DOHH2 (cell line): ENCODE data around the gene SERTAD4.

Experiments used
- H3F3A ChIP-seq: fragments of 200-600 bp; sonication (generic), shearing (Covaris generic); 2 replicates; pipeline ENCODE4 v1.6.0; 2016; ENCODE audit warnings: antibody characterized with exemption, mild to moderate bottlenecking; ENCODE audit not compliant: control insufficient read depth, insufficient read depth
- H3K27ac ChIP-seq: fragments of 200-600 bp; sonication (generic); 2 replicates; pipeline ENCODE4 v1.5.1; 2014; ENCODE audit warnings: low read depth, mild to moderate bottlenecking, low read length, moderate library complexity
- H3K27me3 ChIP-seq: fragments of 200-600 bp; sonication (generic); 2 replicates; pipeline ENCODE4 v1.6.1; 2014; ENCODE audit warnings: mild to moderate bottlenecking, low read length, mixed read lengths; ENCODE audit not compliant: control insufficient read depth
- H3K36me3 ChIP-seq: fragments of 200-600 bp; sonication (generic); 2 replicates; pipeline ENCODE4 v1.6.1; 2014; ENCODE audit warnings: mild to moderate bottlenecking, low read length, moderate library complexity, mixed read lengths; ENCODE audit not compliant: control insufficient read depth
- H3K4me1 ChIP-seq: fragments of 200-600 bp; sonication (generic); 2 replicates; pipeline ENCODE4 v1.6.1; 2014; ENCODE audit warnings: mild to moderate bottlenecking, low read length, mixed read lengths; ENCODE audit not compliant: control insufficient read depth
- H3K4me2 ChIP-seq: fragments of 200-600 bp; sonication (generic); 2 replicates; pipeline ENCODE4 v1.6.0; 2014; ENCODE audit warnings: mild to moderate bottlenecking, low read length, moderate library complexity
- H3K4me3 ChIP-seq: fragments of 200-600 bp; sonication (generic); 2 replicates; pipeline ENCODE4 v1.5.1; 2014; ENCODE audit warnings: mild to moderate bottlenecking, low read length, mixed read lengths
- H3K79me2 ChIP-seq: fragments of 200-600 bp; sonication (generic); 2 replicates; pipeline ENCODE4 v1.6.1; 2014; ENCODE audit warnings: mild to moderate bottlenecking, low read length, mixed read lengths; ENCODE audit not compliant: control insufficient read depth
- H3K9me2 ChIP-seq: fragments of 200-600 bp; sonication (generic); replicated peaks from 2 replicates; pipeline ENCODE4 v1.6.1; 2014; ENCODE audit warnings: mild to moderate bottlenecking, low read length, mixed read lengths; ENCODE audit not compliant: control insufficient read depth
- H3K9me3 ChIP-seq: fragments of 200-600 bp; sonication (generic); 2 replicates; pipeline ENCODE4 v1.6.1; 2014; ENCODE audit warnings: antibody characterized with exemption, low read length, mixed read lengths; ENCODE audit not compliant: control insufficient read depth, insufficient read depth
- H4K20me1 ChIP-seq: fragments of 200-600 bp; sonication (generic); 2 replicates; pipeline ENCODE4 v1.6.0; 2014; ENCODE audit warnings: low read depth, mild to moderate bottlenecking, antibody characterized with exemption, low read length, moderate library complexity; ENCODE audit not compliant: control insufficient read depth, insufficient read depth
- CTCF ChIP-seq: fragments of 200-600 bp; sonication (generic); IDR thresholded peaks from one replicate; pipeline ENCODE4 v1.5.1; 2014; ENCODE audit warnings: antibody characterized with exemption, mild to moderate bottlenecking, low read depth, low read length; ENCODE audit not compliant: poor library complexity, severe bottlenecking
- EZH2phosphoT487 ChIP-seq: fragments of 200-600 bp; sonication (generic); IDR thresholded peaks from 2 replicates; pipeline ENCODE4 v1.6.1; 2017; ENCODE audit warnings: borderline replicate concordance, mild to moderate bottlenecking, antibody characterized with exemption, low read length, moderate library complexity, mixed read lengths

SERTAD4 gene

GRCh38 chr1:210244746-210245367 is 12.3 kb downstream of the SERTAD4 start:
- H3K4me2 ChIP-seq, result no peak overlapping the region
- H3K79me2 ChIP-seq, result no peaks in the 10 kb centered on the region
- peaks cover 11% of the 10 kb centered on the region for H3K4me1 ChIP-seq
- TF ChIP-seq CTCF (no peak), EZH2phosphoT487 (no peak)
- 0 out of 2 replicates have a peak, but pooled peaks cover 5% of the 10 kb centered on the region for H3K27me3 ChIP-seq
- no peaks in the 10 kb centered on the region for H3F3A ChIP-seq
- no peaks in the 10 kb centered on the region for H4K20me1 ChIP-seq
- no peak overlapping the region for H3K4me3 ChIP-seq
- H3K27ac ChIP-seq, result no peak overlapping the region
- H3K9me2 ChIP-seq, result no peaks in the 10 kb centered on the region
- no peaks in the 10 kb centered on the region for H3K9me3 ChIP-seq
- H3K36me3 ChIP-seq, result no peaks in the 10 kb centered on the region

- H3K4me1 ChIP-seq, result peaks cover 11% of the 10 kb centered on the region
- no peak for TF ChIP-seq EZH2phosphoT487
- TF ChIP-seq CTCF, result no peak
- no peaks in the 10 kb centered on the region for H3K79me2 ChIP-seq
- no peaks in the 10 kb centered on the region for H3K36me3 ChIP-seq
- no peaks in the 10 kb centered on the region for H4K20me1 ChIP-seq
- no peaks in the 10 kb centered on the region for H3K9me3 ChIP-seq
- no peaks in the 10 kb centered on the region for H3K9me2 ChIP-seq
- H3K27ac ChIP-seq, result no peak overlapping the region
- peaks cover 16% of the 10 kb centered on the region for H3K27me3 ChIP-seq
- peak overlapping the region; percentile 19 for H3K4me2 ChIP-seq
- H3F3A ChIP-seq, result no peaks in the 10 kb centered on the region
- 0 out of 2 replicates have a peak overlapping the region, but pooled peaks have one; percentile 11 for H3K4me3 ChIP-seq
These were observed 13.9 kb downstream of the SERTAD4 start for GRCh38 chr1:210246447-210246846.

GRCh38 chr1:210248341-210248740 is 15.7 kb downstream of the SERTAD4 start:
- H3K27me3 ChIP-seq, result peaks cover 19% of the 10 kb centered on the region
- H3F3A ChIP-seq, result no peaks in the 10 kb centered on the region
- H3K79me2 ChIP-seq, result no peaks in the 10 kb centered on the region
- H3K4me1 ChIP-seq, result peaks cover 11% of the 10 kb centered on the region
- no peak overlapping the region for H3K4me2 ChIP-seq
- no peaks in the 10 kb centered on the region for H4K20me1 ChIP-seq
- H3K4me3 ChIP-seq, result no peak overlapping the region
- H3K27ac ChIP-seq, result no peak overlapping the region
- no peaks in the 10 kb centered on the region for H3K9me2 ChIP-seq
- no peak for TF ChIP-seq EZH2phosphoT487
- TF ChIP-seq CTCF, result no peak
- no peaks in the 10 kb centered on the region for H3K36me3 ChIP-seq
- H3K9me3 ChIP-seq, result no peaks in the 10 kb centered on the region
